IPS DF 6.9 (cell line): ENCODE results near the gene USH2A.

Experiments
- DNase-seq: peaks from one replicate; pipeline ENCODE4 v3.0.0-alpha.2; 2013; ENCODE audit warnings: low read depth, low spot score
- H3K27ac ChIP-seq: one replicate; pipeline ENCODE4 v1.5.1; 2013; ENCODE audit warnings: low read length, control low read depth
- H3K27me3 ChIP-seq: 2 replicates; pipeline ENCODE4 v1.6.1; 2013; ENCODE audit warnings: mild to moderate bottlenecking, low read length; ENCODE audit not compliant: control insufficient read depth, insufficient read depth
- H3K36me3 ChIP-seq: 2 replicates; pipeline ENCODE4 v1.6.1; 2013; ENCODE audit warnings: low read length; ENCODE audit not compliant: control insufficient read depth, insufficient read depth
- H3K4me1 ChIP-seq: 2 replicates; pipeline ENCODE4 v1.6.1; 2013; ENCODE audit warnings: low read length; ENCODE audit not compliant: control insufficient read depth, insufficient read depth
- H3K4me3 ChIP-seq: 2 replicates; pipeline ENCODE4 v1.5.1; 2013; ENCODE audit warnings: mild to moderate bottlenecking, low read length
- H3K9me3 ChIP-seq: 2 replicates; pipeline ENCODE4 v1.6.1; 2013; ENCODE audit warnings: low read length, inconsistent platforms; ENCODE audit not compliant: control insufficient read depth, insufficient read depth
- WGBS: extraction: QIAGEN DNeasy Blood & Tissue Kit; methylation state at CpG from one replicate; pipeline ENCODE4 v1.1.7; 2013; ENCODE audit warnings: mixed read lengths, missing lambda C conversion rate; ENCODE audit not compliant: insufficient read length, insufficient coverage; 5-methylcytosine and 5-hydroxymethylcytosine counted together

The USH2A gene

GRCh38 chr1:215830226-215830810 is 592.9 kb downstream of the USH2A start:
- DNase-seq, result no peak
- Histone ChIP-seq H3K27me3 (no peaks in the 10 kb centered on the region), H3K4me1 (no peaks in the 10 kb centered on the region), H3K36me3 (no peaks in the 10 kb centered on the region), H3K27ac (no peak overlapping the region), H3K4me3 (no peak overlapping the region), H3K9me3 (no peaks in the 10 kb centered on the region)
- WGBS, result no CpG with 5 or more reads among the region's 7 CpGs

DNA sequence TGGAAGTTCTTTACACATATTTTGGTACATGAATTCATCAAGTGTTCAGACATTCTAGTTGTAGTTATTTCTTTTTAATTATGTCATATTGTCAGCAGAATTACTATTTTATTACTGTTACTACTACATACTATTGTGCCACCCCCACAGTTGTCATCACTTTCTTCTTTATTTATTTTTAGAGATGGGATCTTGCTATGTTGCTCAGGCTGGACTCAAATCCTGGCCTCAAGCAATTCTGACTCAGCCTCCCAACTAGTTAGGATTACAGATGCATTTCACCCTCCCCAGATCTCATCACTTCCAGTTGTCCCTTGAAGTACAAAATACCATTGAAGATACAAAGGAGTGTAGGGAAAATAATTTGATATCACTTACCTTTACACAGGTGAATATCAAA is 598.2 kb downstream of the USH2A start:
- no peaks in the 10 kb centered on the region for H3K36me3 ChIP-seq
- H3K27ac ChIP-seq, result no peak overlapping the region
- no peaks in the 10 kb centered on the region for H3K9me3 ChIP-seq
- no peak for DNase-seq
- H3K27me3 ChIP-seq, result no peaks in the 10 kb centered on the region
- no peak overlapping the region for H3K4me3 ChIP-seq
- H3K4me1 ChIP-seq, result no peaks in the 10 kb centered on the region

DNA sequence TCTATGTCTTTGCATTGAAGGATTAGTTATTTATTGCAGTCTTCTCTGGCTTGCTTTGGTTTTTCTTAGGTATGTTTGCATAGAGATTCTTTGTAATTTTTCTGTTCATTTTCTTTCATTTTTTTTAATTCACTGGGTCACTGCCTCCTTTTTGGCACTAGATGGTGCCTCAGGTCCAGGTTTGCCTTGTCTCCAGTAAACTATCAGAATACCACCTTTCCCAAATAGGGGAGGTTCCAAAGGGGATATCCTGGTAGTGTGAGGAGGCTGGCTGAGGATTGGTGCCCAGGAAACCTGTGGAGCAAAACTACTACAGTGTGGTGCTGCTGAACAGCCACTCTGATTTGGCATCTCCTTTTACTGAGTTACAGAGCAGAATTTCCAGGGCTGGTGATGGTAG is 599.0 kb downstream of the USH2A start:
- DNase-seq, result peak; percentile 29
- Histone ChIP-seq H3K4me1 (no peaks in the 10 kb centered on the region), H3K4me3 (no peak overlapping the region), H3K36me3 (no peaks in the 10 kb centered on the region), H3K27ac (no peak overlapping the region), H3K9me3 (no peaks in the 10 kb centered on the region), H3K27me3 (no peaks in the 10 kb centered on the region)

- DNase-seq, result no peak
- Histone ChIP-seq H3K4me3 (no peak overlapping the region), H3K9me3 (no peaks in the 10 kb centered on the region), H3K27me3 (no peaks in the 10 kb centered on the region), H3K27ac (no peak overlapping the region), H3K4me1 (no peaks in the 10 kb centered on the region), H3K36me3 (no peaks in the 10 kb centered on the region)
- no CpG with 5 or more reads among the region's 2 CpGs for WGBS
Observed at GRCh38 chr1:215819114-215819513, 604.1 kb downstream of the USH2A start.

GRCh38 chr1:215807911-215808436 is 615.3 kb downstream of the USH2A start:
- no peak overlapping the region for H3K27ac ChIP-seq

GRCh38 chr1:215807218-215807617 is 616.0 kb downstream of the USH2A start:
- no peak overlapping the region for H3K4me3 ChIP-seq
- no CpG with 5 or more reads among the region's 4 CpGs for WGBS
- no peaks in the 10 kb centered on the region for H3K27me3 ChIP-seq
- H3K9me3 ChIP-seq, result no peaks in the 10 kb centered on the region
- DNase-seq, result no peak
- no peaks in the 10 kb centered on the region for H3K36me3 ChIP-seq
- no peaks in the 10 kb centered on the region for H3K4me1 ChIP-seq
- no peak overlapping the region for H3K27ac ChIP-seq

More at GRCh38 chr1:215807911-215808436, 615.3 kb downstream of the USH2A start:
- H3K4me3 ChIP-seq, result no peak overlapping the region
- no peaks in the 10 kb centered on the region for H3K9me3 ChIP-seq
- DNase-seq, result no peak
- no CpG with 5 or more reads among the region's 1 CpG for WGBS
- H3K36me3 ChIP-seq, result no peaks in the 10 kb centered on the region
- H3K4me1 ChIP-seq, result no peaks in the 10 kb centered on the region
- H3K27me3 ChIP-seq, result no peaks in the 10 kb centered on the region

- Histone ChIP-seq H3K4me3 (no peak overlapping the region), H3K27ac (no peak overlapping the region), H3K9me3 (no peaks in the 10 kb centered on the region), H3K36me3 (no peaks in the 10 kb centered on the region), H3K4me1 (no peaks in the 10 kb centered on the region), H3K27me3 (no peaks in the 10 kb centered on the region)
- no peak for DNase-seq
Observed at GRCh38 chr1:215797859-215798258, 625.4 kb downstream of the USH2A start.

DNA sequence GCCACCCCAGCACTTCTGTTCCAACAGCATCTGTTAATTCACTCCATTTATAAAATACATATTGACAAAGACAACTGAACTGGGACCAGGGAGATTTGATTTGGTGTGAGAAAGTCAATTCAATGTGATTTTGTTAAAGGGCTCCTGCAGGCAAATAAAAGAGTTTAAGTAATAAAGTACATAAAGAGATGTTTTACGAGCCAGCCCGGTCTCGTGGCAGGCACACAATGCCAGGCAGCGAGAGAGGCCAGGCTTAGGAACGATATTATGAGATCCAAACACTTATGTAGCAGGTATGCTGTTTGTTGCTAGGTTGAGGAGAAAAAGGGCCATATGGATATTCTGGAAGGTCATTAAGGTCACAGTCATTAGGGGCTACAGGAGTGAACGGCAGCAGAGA is 629.1 kb downstream of the USH2A start:
- no peaks in the 10 kb centered on the region for H3K4me1 ChIP-seq
- H3K4me3 ChIP-seq, result no peak overlapping the region
- H3K27me3 ChIP-seq, result no peaks in the 10 kb centered on the region
- H3K27ac ChIP-seq, result no peak overlapping the region
- H3K36me3 ChIP-seq, result no peaks in the 10 kb centered on the region
- H3K9me3 ChIP-seq, result no peaks in the 10 kb centered on the region
- DNase-seq, result no peak
- no CpG with 5 or more reads among the region's 6 CpGs for WGBS

- H3K9me3 ChIP-seq, result no peaks in the 10 kb centered on the region
- H3K4me3 ChIP-seq, result no peak overlapping the region
- no peak for DNase-seq
- H3K4me1 ChIP-seq, result no peaks in the 10 kb centered on the region
- H3K27ac ChIP-seq, result no peak overlapping the region
- H3K36me3 ChIP-seq, result no peaks in the 10 kb centered on the region
- no peaks in the 10 kb centered on the region for H3K27me3 ChIP-seq
Observed at GRCh38 chr1:215793180-215793579, 630.1 kb downstream of the USH2A start.

DNA sequence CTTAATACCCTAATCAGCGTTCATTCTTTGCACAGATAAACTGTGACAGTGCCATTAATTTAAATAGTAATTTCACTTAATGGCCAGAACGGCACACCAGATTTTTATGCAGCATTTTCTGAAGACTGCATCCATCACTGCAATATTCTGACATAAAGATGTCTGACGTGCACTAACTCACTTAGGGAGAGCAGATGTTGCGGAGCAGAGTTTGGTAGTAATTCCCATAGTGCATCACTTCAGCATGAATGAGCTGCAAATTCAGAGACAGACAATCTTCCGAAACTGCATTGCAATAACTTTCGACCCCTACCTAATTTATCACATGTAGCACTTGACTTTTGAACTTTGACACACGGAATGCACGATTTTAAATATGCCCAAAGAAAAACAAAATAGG is 630.8 kb downstream of the USH2A start:
- Histone ChIP-seq H3K27me3 (no peaks in the 10 kb centered on the region), H3K9me3 (no peaks in the 10 kb centered on the region), H3K27ac (no peak overlapping the region), H3K4me3 (no peak overlapping the region), H3K36me3 (no peaks in the 10 kb centered on the region), H3K4me1 (no peaks in the 10 kb centered on the region)
- DNase-seq, result no peak
- no CpG with 5 or more reads among the region's 8 CpGs for WGBS

GRCh38 chr1:215789981-215790380 is 633.3 kb downstream of the USH2A start:
- H3K9me3 ChIP-seq, result no peaks in the 10 kb centered on the region
- H3K27me3 ChIP-seq, result no peaks in the 10 kb centered on the region
- WGBS, result no CpG with 5 or more reads among the region's 3 CpGs
- no peak overlapping the region for H3K27ac ChIP-seq
- no peaks in the 10 kb centered on the region for H3K4me1 ChIP-seq
- no peak for DNase-seq
- no peak overlapping the region for H3K4me3 ChIP-seq
- no peaks in the 10 kb centered on the region for H3K36me3 ChIP-seq
